Gastroesophageal sphincter (tissue), 4 donors: ENCODE measurements around the gene HGFAC. TPM values are rescaled to one million over a fixed set of nuclear protein-coding genes. Genes with fewer than 3 reads are reported as not detected.

Experiments
- ATAC-seq: fragments of 150-250 bp; one replicate; pipeline ENCODE4 v1.9.1; 2016; ENCODE audit warnings: mild to moderate bottlenecking, moderate library complexity
- H3K27ac ChIP-seq, 4 donors: fragments of 200-600 bp; sonication (generic) in 3 of 4; 1 replicate in 3 of 4; 2 replicates in 1 of 4; pipeline ENCODE4 v1.5.1; 2016 to 2019
- H3K27me3 ChIP-seq: fragments of 200-600 bp; sonication (generic); one replicate; pipeline ENCODE4 v1.5.1; 2019
- H3K36me3 ChIP-seq, 2 donors: fragments of 200-600 bp; sonication (generic); one replicate each; pipeline ENCODE4 v1.5.1; 2019; ENCODE audit warnings: control low read depth in 1 of 2
- H3K4me1 ChIP-seq, 3 donors: fragments of 200-600 bp; sonication (generic); 1 replicate in 2 of 3; 2 replicates in 1 of 3; pipeline ENCODE4 v1.5.1; 2016 to 2019; ENCODE audit warnings: control low read depth in 2 of 3
- H3K4me3 ChIP-seq, 2 donors: fragments of 200-600 bp; sonication (generic); one replicate each; pipeline ENCODE4 v1.5.1; 2019; ENCODE audit warnings: mild to moderate bottlenecking in 1 of 2, moderate library complexity in 1 of 2
- H3K9me3 ChIP-seq, 3 donors: fragments of 200-600 bp; sonication (generic); one replicate each; pipeline ENCODE4 v1.5.1; 2017 to 2019; ENCODE audit warnings: control low read depth in 2 of 3
- CTCF ChIP-seq, 4 experiments: fragments of 200-600 bp in 2 of 4; fragments of 450-650 bp in 2 of 4; sonication (generic) in 1 of 4; IDR thresholded peaks; one replicate each; pipeline ENCODE4 v1.5.1; 2017 to 2019; ENCODE audit warnings: antibody characterized with exemption in 4 of 4, mild to moderate bottlenecking in 2 of 4, moderate library complexity in 2 of 4
- EP300 ChIP-seq: sonication (generic); formaldehyde crosslinking; IDR thresholded peaks from one replicate; pipeline ENCODE4 v1.6.1; 2017; ENCODE audit warnings: antibody characterized with exemption, mild to moderate bottlenecking
- POLR2A ChIP-seq, 2 donors: fragments of 450-650 bp; IDR thresholded peaks; one replicate each; pipeline ENCODE4 v1.6.1; 2017; ENCODE audit warnings: antibody characterized with exemption in 2 of 2, mild to moderate bottlenecking in 2 of 2, moderate library complexity in 1 of 2
- POLR2AphosphoS5 ChIP-seq: sonication (generic); formaldehyde crosslinking; IDR thresholded peaks from one replicate; pipeline ENCODE4 v1.6.1; 2017; ENCODE audit warnings: antibody characterized with exemption
- WGBS, 2 donors: methylation state at CpG; one replicate each; pipeline ENCODE4 v1.1.5; 2018; ENCODE audit warnings: low coverage in 1 of 2; 5-methylcytosine and 5-hydroxymethylcytosine counted together
- total RNA-seq, 4 donors: library from RNA; depleted of rRNA; stranded (reverse); fragments of >200 nt; gene quantifications; one replicate each; pipeline ENCODE4 v1.1.0, GENCODE V29; 2016

The HGFAC gene
- total RNA-seq, 4 donors from 2014 or later, result 0.13 to 1.8 (median 0.62) TPM; not detected in 1

DNA sequence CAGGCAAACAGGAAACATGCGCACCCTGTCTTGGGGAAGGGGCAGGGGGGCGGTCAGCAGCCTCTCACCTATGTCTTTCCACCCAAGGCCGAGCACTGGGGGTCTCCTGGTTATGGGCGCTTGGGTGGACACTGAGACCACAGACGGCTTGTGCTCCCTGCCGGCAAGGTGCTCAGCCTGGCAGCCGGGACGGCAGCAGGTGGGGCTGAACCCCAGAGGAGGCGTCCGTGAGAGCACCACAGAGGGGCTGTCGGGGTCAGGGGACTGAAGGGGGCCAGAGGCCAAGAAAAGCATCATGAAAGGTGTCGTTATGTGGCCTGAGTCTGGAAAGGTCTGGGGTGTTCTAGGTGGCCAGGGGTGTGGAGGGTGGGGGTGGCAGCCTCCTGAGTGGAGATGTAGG, 40.9 kb downstream of the HGFAC start:
- WGBS, 2 donors, result 87% methylated on average over 3 of the region's 12 CpGs; no CpG with 5 or more reads in 1 of the 2 donors
- H3K36me3 ChIP-seq, result no peaks in the 10 kb centered on the region
- no peak for TF ChIP-seq EP300
- TF ChIP-seq POLR2AphosphoS5, result no peak
- no peak for TF ChIP-seq POLR2A (IDR thresholded peaks at IDR 0.05)
- no peak for TF ChIP-seq CTCF (IDR thresholded peaks at IDR 0.05)
- no peak for ATAC-seq
- no peak overlapping the region for H3K4me3 ChIP-seq
- no peak overlapping the region for H3K27ac ChIP-seq
- peaks cover 87% of the 10 kb centered on the region for H3K27me3 ChIP-seq
- H3K9me3 ChIP-seq, result no peaks in the 10 kb centered on the region
- peaks cover 0 to 30% (median 0%) of the 10 kb centered on the region in 3 donors for H3K4me1 ChIP-seq

- Histone ChIP-seq H3K4me3 (no peak overlapping the region), H3K36me3 (no peaks in the 10 kb centered on the region), H3K9me3 (no peaks in the 10 kb centered on the region), H3K27me3 (peaks cover 90% of the 10 kb centered on the region), H3K27ac (no peak overlapping the region), H3K4me1 (peaks cover 0 to 30% (median 0%) of the 10 kb centered on the region in 3 donors)
- peak; percentile 34 for ATAC-seq
- WGBS, 2 donors, result 40 to 48% methylated on average over 1 to 4 of the region's 23 CpGs
- TF ChIP-seq EP300 (peak; percentile 51), CTCF (IDR thresholded peaks at IDR 0.05) (no peak), POLR2A (IDR thresholded peaks at IDR 0.05) (no peak), POLR2AphosphoS5 (peak; percentile 81)
Measured at GRCh38 chr4:3483471-3483921, 41.7 kb downstream of the HGFAC start.

DNA sequence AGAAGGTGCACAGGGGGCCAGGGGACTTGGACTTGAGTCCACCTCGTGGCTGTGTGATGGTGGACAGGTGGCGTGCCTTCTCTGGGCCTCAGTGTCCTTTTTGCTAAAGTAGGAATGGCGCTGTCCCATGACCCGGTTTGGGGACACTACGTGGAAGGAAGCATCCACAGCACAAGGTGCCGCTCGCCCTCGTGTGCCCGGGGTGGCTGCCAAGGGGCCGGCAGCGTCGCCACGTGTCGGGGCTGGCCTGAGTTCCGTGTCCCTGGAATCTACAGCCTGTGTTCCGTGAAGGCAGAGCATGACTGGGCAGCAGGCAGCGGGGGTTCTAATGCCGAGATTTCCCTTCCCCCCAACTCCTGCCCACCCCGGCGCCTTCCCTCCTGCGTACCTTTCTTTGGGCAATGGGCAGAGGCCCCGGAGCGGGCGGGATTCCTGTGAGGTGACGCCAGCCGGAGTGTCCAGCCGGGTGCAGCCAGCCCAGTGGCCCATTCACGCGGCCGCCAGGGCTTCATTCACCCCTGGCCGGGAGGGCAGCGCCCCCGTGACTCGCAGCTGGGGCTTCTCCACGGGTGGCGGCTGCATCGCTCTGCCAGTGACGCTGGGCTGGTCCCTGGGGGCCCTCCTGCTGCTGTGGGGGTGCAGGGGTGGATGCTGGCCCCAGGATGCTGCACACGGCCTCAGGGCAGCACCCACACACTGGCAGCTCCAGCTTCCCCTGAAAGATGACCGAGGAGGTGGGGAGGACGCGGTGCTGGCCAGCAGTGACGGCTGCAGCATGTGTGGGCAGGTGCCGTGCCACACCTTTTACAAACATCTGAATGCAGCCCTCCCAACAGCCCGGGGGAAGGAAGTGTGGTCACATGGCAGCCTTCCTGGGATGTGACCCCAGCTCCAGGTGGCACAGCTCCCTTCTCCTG, 42.5 kb downstream of the HGFAC start:
- Histone ChIP-seq H3K36me3 (no peaks in the 10 kb centered on the region), H3K27ac (no peak overlapping the region), H3K4me3 (no peak overlapping the region), H3K9me3 (no peaks in the 10 kb centered on the region), H3K27me3 (peaks cover 92% of the 10 kb centered on the region), H3K4me1 (peaks cover 0 to 30% (median 0%) of the 10 kb centered on the region in 3 donors)
- no peak for ATAC-seq
- WGBS, 2 donors, result 33% methylated on average over 3 of the region's 45 CpGs; no CpG with 5 or more reads in 1 of the 2 donors
- no peak for TF ChIP-seq POLR2A (IDR thresholded peaks at IDR 0.05)
- no peak for TF ChIP-seq POLR2AphosphoS5
- TF ChIP-seq CTCF (IDR thresholded peaks at IDR 0.05), result no peak
- TF ChIP-seq EP300, result no peak

DNA sequence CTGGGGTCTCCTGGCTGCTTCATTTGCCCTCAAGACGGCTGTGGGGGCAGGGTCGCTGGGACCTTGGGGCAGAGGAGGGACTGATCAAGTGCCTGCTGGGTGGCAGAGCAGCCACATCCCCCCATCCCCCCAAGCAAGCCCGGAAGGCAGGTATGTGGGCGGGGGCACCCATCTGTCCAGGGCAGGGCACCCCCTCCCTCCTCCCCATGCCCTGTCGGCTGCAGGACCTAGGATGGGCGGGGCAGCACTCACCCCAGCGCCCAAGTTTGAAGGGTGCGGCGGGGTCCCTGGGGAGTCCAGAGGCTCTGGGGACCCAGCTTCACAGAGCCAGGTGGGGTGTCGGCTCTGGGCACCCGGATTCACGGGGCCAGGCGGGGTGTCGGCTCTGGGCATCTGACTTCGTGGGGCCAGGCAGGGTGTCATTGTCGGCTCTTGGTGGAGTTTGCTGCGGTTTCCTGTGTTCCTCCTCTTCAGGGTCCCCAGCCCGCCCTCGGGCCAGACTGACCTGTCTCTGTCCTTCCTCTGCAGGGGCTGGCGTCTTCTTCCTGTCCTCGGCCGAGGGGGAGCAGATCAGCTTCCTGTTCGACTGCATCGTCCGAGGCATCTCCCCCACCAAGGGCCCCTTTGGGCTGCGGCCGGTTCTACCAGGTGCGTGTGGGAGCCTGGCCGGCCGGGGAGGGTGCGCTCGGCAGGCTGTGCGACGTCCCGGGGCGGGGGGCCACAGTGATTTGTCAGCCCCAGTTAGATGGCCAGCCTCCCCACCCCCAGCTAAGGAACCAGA, 43.4 kb downstream of the HGFAC start:
- no peaks in the 10 kb centered on the region for H3K36me3 ChIP-seq
- no CpG with 5 or more reads among the region's 36 CpGs for WGBS, 2 donors
- peaks cover 89% of the 10 kb centered on the region for H3K27me3 ChIP-seq
- H3K4me3 ChIP-seq, result no peak overlapping the region
- peaks cover 0 to 28% (median 0%) of the 10 kb centered on the region in 3 donors for H3K4me1 ChIP-seq
- H3K27ac ChIP-seq, result no peak overlapping the region
- H3K9me3 ChIP-seq, result no peaks in the 10 kb centered on the region
- TF ChIP-seq POLR2A (IDR thresholded peaks at IDR 0.05), result no peak
- TF ChIP-seq POLR2AphosphoS5, result no peak
- TF ChIP-seq CTCF (IDR thresholded peaks at IDR 0.05), result no peak
- no peak for TF ChIP-seq EP300
- ATAC-seq, result no peak
